ENCODE data around the gene PRAC1. TPM values are rescaled to one million over a fixed set of nuclear protein-coding genes. Genes with fewer than 3 reads are reported as not detected.

PRAC1 gene
- total RNA-seq, 2 experiments from 2014 or later: not detected

DNA sequence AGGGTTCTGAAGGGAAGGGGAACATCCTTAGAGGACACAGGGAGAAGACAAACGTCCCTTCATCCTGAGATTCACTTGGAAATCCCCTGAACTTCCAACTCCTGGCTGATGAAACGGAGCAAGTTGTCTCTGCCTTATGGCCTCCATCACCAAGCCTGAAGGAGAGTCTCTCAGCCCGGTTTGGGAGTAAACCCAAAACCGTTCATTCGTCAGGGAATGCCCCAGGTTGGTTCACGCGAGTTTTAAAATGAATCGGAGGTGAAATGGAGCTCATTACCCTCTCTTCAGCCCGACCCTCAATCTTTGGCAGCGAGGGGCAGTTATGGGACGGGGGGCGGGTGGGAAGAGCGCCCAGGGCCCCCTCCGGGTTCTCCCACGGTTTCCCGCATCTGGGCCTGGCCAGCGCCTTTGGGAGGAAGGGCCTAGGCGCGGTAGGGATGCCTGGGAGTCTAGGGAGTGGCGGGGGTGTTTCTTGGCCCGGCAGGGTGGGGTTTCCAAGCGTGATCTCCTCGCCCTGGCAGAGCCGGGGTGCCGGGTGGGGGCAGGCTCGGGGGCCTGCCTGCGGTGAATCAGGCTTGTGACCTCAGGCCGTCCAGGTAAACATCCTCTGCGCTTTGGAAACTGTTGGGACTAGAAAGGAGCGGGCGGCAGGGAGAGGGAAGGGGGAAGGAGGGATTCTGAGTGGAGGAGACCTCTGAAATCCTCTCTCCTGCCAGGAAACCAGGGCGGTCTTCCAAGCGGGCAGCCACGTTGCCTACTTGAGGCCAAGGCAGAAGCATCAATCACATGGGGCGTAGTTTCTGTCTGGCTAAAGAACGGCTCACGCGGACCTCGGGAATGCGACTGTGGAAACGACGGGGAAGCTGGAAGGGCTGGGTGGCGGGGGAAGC lies 30.3 kb upstream of the PRAC1 start:
- Mint-ChIP-seq H3K36me3 (no peaks in the 10 kb centered on the region), H3K4me1 (peaks cover 4% of the 10 kb centered on the region), H3K9me3 (peaks cover 2% of the 10 kb centered on the region), H3K27me3 (peaks cover 92% of the 10 kb centered on the region), H3K27ac (no peak overlapping the region), H3K4me3 (no peak overlapping the region)
- POLR2A ChIA-PET: no interaction called here
- ATAC-seq (ENCODE audit: low read depth) (no peak), DNase-seq (no peak)

DNA sequence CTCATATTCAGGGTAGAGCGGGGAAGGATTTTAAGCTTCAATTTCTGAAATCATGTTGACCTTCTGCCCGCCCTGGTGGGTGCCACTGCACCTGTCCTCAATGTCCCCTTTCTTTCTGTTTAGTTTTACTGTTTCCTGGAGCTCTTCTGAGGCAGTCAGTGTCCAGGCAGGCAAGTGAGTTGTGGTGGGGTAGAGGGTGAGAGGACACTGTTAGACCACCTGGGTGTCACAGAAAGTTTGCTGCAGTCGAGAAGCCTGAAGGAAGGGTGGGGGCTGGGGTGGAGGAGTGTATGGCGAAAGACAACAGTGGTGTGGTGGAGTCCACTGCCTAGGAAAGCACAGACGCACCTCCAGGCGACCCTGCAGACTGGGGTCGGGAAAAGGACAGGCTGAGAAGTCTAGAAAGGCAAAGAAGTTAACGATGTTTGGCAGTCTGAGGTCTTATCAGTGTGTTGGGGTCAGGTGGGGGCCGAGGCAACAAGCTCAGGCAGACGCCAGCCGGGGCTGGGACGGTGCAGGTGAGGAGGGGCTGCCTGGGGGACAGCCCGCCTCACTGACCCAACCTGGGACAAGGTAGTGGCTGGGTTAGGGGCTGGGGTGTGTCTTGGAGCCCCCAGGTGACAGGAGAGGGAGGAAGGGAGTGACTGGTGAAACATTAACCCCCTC lies 29.5 kb upstream of the PRAC1 start:
- H3K27ac Mint-ChIP-seq: no peak overlapping the region
- no peak for ATAC-seq (ENCODE audit: low read depth)
- no peak for DNase-seq
- no peak overlapping the region for H3K4me3 Mint-ChIP-seq
- peaks cover 4% of the 10 kb centered on the region for H3K4me1 Mint-ChIP-seq
- H3K36me3 Mint-ChIP-seq: no peaks in the 10 kb centered on the region
- H3K27me3 Mint-ChIP-seq: peaks cover 95% of the 10 kb centered on the region
- peaks cover 2% of the 10 kb centered on the region for H3K9me3 Mint-ChIP-seq
- POLR2A ChIA-PET: interaction anchor here (1.2 kb wide), 1 partner anchor 35 kb away, joined by 3 read pairs; no protein-coding TSS in a partner anchor

DNA sequence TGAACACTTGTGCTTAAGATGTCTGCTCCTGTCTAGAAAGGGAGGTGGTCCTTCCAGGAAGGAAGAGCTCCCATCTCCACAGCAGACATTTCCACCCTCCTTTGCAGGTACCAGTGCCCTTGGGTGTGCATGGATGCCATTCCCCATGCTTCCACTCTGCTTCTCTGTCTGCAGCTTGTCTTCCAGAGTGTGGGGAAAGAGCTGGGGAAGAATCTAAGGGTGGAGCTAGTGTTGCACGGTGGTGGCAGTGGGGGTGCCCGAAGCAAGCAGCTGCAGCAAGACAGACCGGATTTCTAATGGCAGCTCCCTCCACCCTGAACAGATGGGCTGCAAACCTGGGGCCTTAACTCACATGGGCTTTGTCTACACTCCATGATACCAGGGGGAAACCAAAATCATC lies 28.9 kb upstream of the PRAC1 start:
- no peak overlapping the region for H3K4me3 Mint-ChIP-seq
- ATAC-seq (ENCODE audit: low read depth) (no peak), DNase-seq (no peak)
- peaks cover 2% of the 10 kb centered on the region for H3K9me3 Mint-ChIP-seq
- no peaks in the 10 kb centered on the region for H3K36me3 Mint-ChIP-seq
- peaks cover 9% of the 10 kb centered on the region for H3K4me1 Mint-ChIP-seq
- H3K27ac Mint-ChIP-seq: no peak overlapping the region
- POLR2A ChIA-PET: interaction anchor here (1.2 kb wide), 1 partner anchor 34 kb away, joined by 3 read pairs; no protein-coding TSS in a partner anchor
- peaks cover 97% of the 10 kb centered on the region for H3K27me3 Mint-ChIP-seq

- Mint-ChIP-seq H3K27me3 (peaks cover 96% of the 10 kb centered on the region), H3K36me3 (no peaks in the 10 kb centered on the region), H3K27ac (no peak overlapping the region), H3K9me3 (peaks cover 2% of the 10 kb centered on the region), H3K4me1 (peaks cover 9% of the 10 kb centered on the region), H3K4me3 (no peak overlapping the region)
- ATAC-seq (ENCODE audit: low read depth) (no peak), DNase-seq (no peak)
- POLR2A ChIA-PET: no interaction called here
These were observed 27.6 kb upstream of the PRAC1 start for GRCh38 chr17:48749621-48750553.

- no peaks in the 10 kb centered on the region for H3K36me3 Mint-ChIP-seq
- POLR2A ChIA-PET: interaction anchor here (1.2 kb wide), 1 partner anchor 31 kb away, joined by 3 read pairs; no protein-coding TSS in a partner anchor
- peaks cover 9% of the 10 kb centered on the region for H3K4me1 Mint-ChIP-seq
- H3K9me3 Mint-ChIP-seq: peaks cover 2% of the 10 kb centered on the region
- no peak overlapping the region for H3K4me3 Mint-ChIP-seq
- DNase-seq (no peak), ATAC-seq (ENCODE audit: low read depth) (no peak)
- H3K27me3 Mint-ChIP-seq: peaks cover 96% of the 10 kb centered on the region
- no peak overlapping the region for H3K27ac Mint-ChIP-seq
These were observed 26.6 kb upstream of the PRAC1 start for GRCh38 chr17:48748718-48749566.

GRCh38 chr17:48747445-48748363 lies 25.4 kb upstream of the PRAC1 start:
- POLR2A ChIA-PET: interaction anchor here (1.2 kb wide), 1 partner anchor 30 kb away, joined by 3 read pairs; no protein-coding TSS in a partner anchor
- H3K9me3 Mint-ChIP-seq: peaks cover 2% of the 10 kb centered on the region
- no peak for ATAC-seq (ENCODE audit: low read depth)
- H3K36me3 Mint-ChIP-seq: no peaks in the 10 kb centered on the region
- peaks cover 5% of the 10 kb centered on the region for H3K4me1 Mint-ChIP-seq
- no peak for DNase-seq
- peaks cover 96% of the 10 kb centered on the region for H3K27me3 Mint-ChIP-seq
- H3K4me3 Mint-ChIP-seq: no peak overlapping the region
- H3K27ac Mint-ChIP-seq: no peak overlapping the region

GRCh38 chr17:48746916-48747444 lies 24.7 kb upstream of the PRAC1 start:
- peaks cover 2% of the 10 kb centered on the region for H3K9me3 Mint-ChIP-seq
- no peak for DNase-seq
- H3K27me3 Mint-ChIP-seq: peaks cover 95% of the 10 kb centered on the region
- no peak overlapping the region for H3K27ac Mint-ChIP-seq
- H3K36me3 Mint-ChIP-seq: no peaks in the 10 kb centered on the region
- H3K4me3 Mint-ChIP-seq: no peak overlapping the region
- H3K4me1 Mint-ChIP-seq: peaks cover 5% of the 10 kb centered on the region
- POLR2A ChIA-PET: no interaction called here
- no peak for ATAC-seq (ENCODE audit: low read depth)

DNA sequence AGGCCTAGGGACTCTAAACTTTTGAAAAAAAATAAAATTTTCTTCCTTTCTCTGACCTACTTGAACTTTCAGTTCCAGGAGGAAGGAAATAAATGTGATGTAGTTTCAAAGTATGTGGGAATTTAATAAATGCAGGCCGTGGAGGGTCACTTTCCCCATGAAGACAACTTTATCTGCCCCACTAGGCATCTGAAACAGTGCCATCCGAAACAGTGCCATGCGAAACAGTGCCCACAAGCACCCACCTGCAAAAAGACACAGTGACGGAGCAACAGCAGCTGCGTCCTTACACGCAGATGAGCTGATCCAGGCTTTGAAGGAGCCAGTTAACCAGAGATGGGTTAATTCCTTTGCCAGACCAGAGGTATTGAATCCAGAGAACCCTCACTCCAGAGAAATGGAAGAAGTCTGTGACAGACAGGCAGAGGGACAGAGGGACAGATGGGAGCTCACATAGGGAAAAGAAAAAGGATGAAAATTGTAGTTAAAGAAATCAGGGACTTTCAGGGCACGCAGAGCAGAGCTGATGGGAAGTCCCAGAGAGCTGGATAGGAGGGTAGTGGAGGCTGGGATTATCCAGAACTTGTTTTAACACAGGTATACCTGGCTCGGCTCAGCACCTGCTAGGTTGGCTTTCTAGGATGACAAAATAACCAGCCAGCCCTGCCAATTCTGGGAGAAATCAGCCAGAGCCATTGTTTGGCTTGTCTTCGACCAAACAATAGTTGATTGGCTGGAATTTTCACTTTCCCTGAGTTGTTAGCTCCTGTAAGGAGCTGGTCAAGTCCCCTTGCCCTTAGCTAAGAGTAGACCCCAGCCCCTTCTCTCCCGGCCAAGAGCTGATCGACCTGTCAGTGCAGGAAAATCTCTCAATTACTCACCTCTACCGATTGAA lies 23.3 kb upstream of the PRAC1 start:
- H3K4me1 Mint-ChIP-seq: peaks cover 5% of the 10 kb centered on the region
- ATAC-seq (ENCODE audit: low read depth) (no peak), DNase-seq (no peak)
- no peak overlapping the region for H3K27ac Mint-ChIP-seq
- POLR2A ChIA-PET: no interaction called here
- H3K27me3 Mint-ChIP-seq: peaks cover 95% of the 10 kb centered on the region
- H3K4me3 Mint-ChIP-seq: no peak overlapping the region
- no peaks in the 10 kb centered on the region for H3K36me3 Mint-ChIP-seq
- H3K9me3 Mint-ChIP-seq: peaks cover 2% of the 10 kb centered on the region

DNA sequence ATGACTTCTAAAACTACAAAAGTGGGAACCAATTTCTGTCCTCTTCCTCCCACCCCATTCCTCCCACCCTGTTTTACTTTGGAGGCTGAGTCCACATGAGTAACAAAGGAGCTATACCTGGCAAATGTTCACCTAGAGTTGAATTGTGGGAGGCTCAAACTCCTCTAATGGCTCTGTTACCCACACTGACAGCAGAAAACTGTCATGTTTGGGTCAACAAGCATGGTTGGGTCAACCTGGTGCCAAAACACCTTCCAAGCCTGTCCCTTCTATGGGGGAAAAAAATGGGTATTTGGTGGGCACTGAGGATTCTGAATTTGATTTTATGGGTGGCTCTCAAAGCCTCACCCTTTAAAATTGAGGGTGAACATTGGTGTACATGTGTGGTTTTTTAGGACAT lies 18.2 kb upstream of the PRAC1 start:
- DNase-seq (no peak), ATAC-seq (ENCODE audit: low read depth) (no peak)
- Mint-ChIP-seq H3K9me3 (no peaks in the 10 kb centered on the region), H3K27me3 (peaks cover 95% of the 10 kb centered on the region), H3K36me3 (no peaks in the 10 kb centered on the region), H3K27ac (no peak overlapping the region), H3K4me3 (no peak overlapping the region), H3K4me1 (no peaks in the 10 kb centered on the region)
- POLR2A ChIA-PET: no interaction called here

- no peak overlapping the region for H3K27ac Mint-ChIP-seq
- no peaks in the 10 kb centered on the region for H3K36me3 Mint-ChIP-seq
- no peak for DNase-seq
- no peak for ATAC-seq (ENCODE audit: low read depth)
- peak overlapping the region; percentile 28 for H3K4me3 Mint-ChIP-seq
- no peaks in the 10 kb centered on the region for H3K4me1 Mint-ChIP-seq
- H3K9me3 Mint-ChIP-seq: no peaks in the 10 kb centered on the region
- POLR2A ChIA-PET: no interaction called here
- peaks cover 97% of the 10 kb centered on the region for H3K27me3 Mint-ChIP-seq
These were observed 16.6 kb upstream of the PRAC1 start for GRCh38 chr17:48738803-48739526.

Measured in activated naive CD8-positive, alpha-beta T cell treated with anti-CD3 and anti-CD28 coated beads, Interleukin-2, amount 10 ng/mL, durations not matched to agents 7 days and 5 days (primary cell).